Measurements from ENCODE around the gene CST9L.

The CST9L gene

DNA sequence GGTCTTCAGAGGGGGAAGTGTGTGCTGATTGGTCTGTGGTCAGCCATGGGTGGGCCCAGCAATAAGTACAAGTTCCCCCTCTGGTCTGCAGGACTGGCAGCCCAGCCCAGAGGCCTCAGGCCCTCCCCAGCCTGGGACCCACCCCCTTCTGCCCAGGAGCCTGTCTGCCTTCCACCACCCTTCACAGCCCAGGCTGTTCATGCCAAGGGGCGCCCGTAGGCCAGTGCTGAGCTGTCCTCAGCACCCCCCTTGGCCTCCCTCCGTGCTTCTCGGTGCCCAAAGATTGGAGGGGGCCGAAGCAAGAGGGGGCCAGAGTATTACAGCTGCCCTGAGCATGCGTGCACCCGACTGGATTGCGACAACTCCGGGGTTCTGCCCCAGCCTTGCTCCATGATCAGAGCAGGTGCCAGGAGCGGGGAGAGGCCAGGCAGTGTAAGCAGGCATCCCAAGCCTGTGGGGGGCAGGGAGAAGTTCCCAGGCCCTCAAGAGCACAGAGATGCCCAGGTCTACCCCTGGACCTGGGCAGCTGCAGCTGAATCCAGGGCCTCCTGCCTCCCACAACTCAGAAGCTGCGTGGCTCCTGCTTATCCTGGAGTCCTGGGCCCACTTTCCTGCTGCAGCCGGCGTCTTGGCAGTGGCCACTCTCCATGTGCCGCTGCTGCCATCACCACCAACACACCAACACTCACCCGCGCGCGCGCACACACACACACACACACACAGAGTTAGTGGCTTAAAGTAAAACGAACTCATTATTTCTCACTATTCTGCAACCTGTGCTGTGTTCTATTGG lies 33.3 kb downstream of the CST9L start:
- DNase-seq (ENCODE audit: low spot score) = no peak
- WGBS, 2 donors (ENCODE audit: extremely low coverage in 2 of 2, insufficient read length in 2 of 2, insufficient replicate concordance in 1 of 2) = no CpG with 5 or more reads among the region's 20 CpGs

DNA sequence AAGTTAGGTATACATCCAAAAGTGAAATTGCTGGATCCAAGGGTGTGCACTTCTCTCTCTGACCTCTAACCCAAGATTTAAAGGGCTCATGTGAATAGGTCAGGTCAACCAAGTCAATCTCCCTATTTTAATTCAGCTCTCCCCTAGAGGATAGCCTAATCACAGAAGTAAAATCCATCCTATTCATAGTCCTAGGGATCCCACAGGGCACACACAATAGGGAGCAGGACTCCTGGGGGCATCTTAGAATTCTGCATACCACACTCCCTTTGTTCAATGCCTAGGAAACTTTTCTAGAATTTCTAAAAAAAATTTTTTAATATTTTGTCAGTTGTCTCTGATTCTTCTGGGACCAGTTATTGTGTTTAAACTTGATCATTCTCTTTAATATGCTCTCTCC lies 35.1 kb downstream of the CST9L start:
- Histone ChIP-seq H3K18ac (ENCODE audit: low read length) (no peak overlapping the region), H3K79me1 (ENCODE audit: low read depth, low read length) (no peaks in the 10 kb centered on the region), H3K4me3 (ENCODE audit: low read length in 2 of 2) (no peak overlapping the region), H3K4me1 (ENCODE audit: control insufficient read depth in 2 of 2, insufficient read depth in 1 of 2, low read depth in 1 of 2, low read length in 2 of 2) (peaks cover 0 to 15% of the 10 kb centered on the region in 2 donors), H3K36me3 (replicated peaks in 1 of 2; ENCODE audit: control insufficient read depth in 2 of 2, insufficient read depth in 2 of 2, low read length in 2 of 2) (no peaks in the 10 kb centered on the region), H2BK15ac (ENCODE audit: low read length) (no peak overlapping the region), H3K9me3 (replicated peaks in 1 of 2; ENCODE audit: control insufficient read depth in 2 of 2, insufficient read depth in 1 of 2, low read depth in 1 of 2, low read length in 2 of 2) (peaks cover 4 to 5% of the 10 kb centered on the region in 2 donors), H2AFZ (ENCODE audit: low read length) (no peak overlapping the region), H3K23ac (ENCODE audit: low read depth, low read length, poor library complexity) (no peak overlapping the region), H3K9ac (ENCODE audit: low read depth, low read length, poor library complexity) (no peak overlapping the region), H3K4ac (ENCODE audit: low read length) (no peak overlapping the region), H2BK120ac (ENCODE audit: low read depth, low read length) (no peak overlapping the region), H3K27ac (replicated peaks; ENCODE audit: low read length) (peak overlapping the region; percentile 43), H3K4me2 (ENCODE audit: insufficient read depth, low read length, poor library complexity, severe bottlenecking) (no peak overlapping the region), H3K14ac (ENCODE audit: low read length) (no peak overlapping the region), H2BK5ac (ENCODE audit: low read length) (no peak overlapping the region), H2AK5ac (ENCODE audit: low read depth, low read length) (no peak overlapping the region), H4K8ac (ENCODE audit: low read depth, low read length) (no peak overlapping the region), H2BK12ac (ENCODE audit: low read length) (no peak overlapping the region), H3K27me3 (ENCODE audit: control insufficient read depth in 3 of 3, insufficient read depth in 3 of 3, low read depth in 1 of 3, low read length in 3 of 3) (peaks cover 0 to 48% (median 0%) of the 10 kb centered on the region in 3 experiments), H4K91ac (ENCODE audit: low read depth, low read length, poor library complexity) (no peak overlapping the region)
- DNase-seq (ENCODE audit: low spot score) = peak; percentile 54

More for the DNA sequence above, 33.3 kb downstream of the CST9L start:
- no peak overlapping the region for H3K4me2 ChIP-seq (ENCODE audit: insufficient read depth, low read length, poor library complexity, severe bottlenecking)
- H3K4ac ChIP-seq (ENCODE audit: low read length) = no peak overlapping the region
- no peak overlapping the region for H3K23ac ChIP-seq (ENCODE audit: low read depth, low read length, poor library complexity)
- no peaks in the 10 kb centered on the region for H3K79me1 ChIP-seq (ENCODE audit: low read depth, low read length)
- H3K4me1 ChIP-seq (ENCODE audit: control insufficient read depth in 2 of 2, insufficient read depth in 1 of 2, low read depth in 1 of 2, low read length in 2 of 2) = peaks cover 0 to 15% of the 10 kb centered on the region in 2 donors
- peak overlapping the region; percentile 19 for H2BK120ac ChIP-seq (ENCODE audit: low read depth, low read length)
- no peak overlapping the region for H4K8ac ChIP-seq (ENCODE audit: low read depth, low read length)
- peak overlapping the region; percentile 71 for H2BK15ac ChIP-seq (ENCODE audit: low read length)
- H2BK12ac ChIP-seq (ENCODE audit: low read length) = peak overlapping the region; percentile 66
- peak overlapping the region; percentile 13 for H3K9ac ChIP-seq (ENCODE audit: low read depth, low read length, poor library complexity)
- H3K36me3 ChIP-seq (replicated peaks in 1 of 2; ENCODE audit: control insufficient read depth in 2 of 2, insufficient read depth in 2 of 2, low read length in 2 of 2) = no peaks in the 10 kb centered on the region
- no peak overlapping the region for H4K91ac ChIP-seq (ENCODE audit: low read depth, low read length, poor library complexity)
- no peak overlapping the region for H3K4me3 ChIP-seq (ENCODE audit: low read length in 2 of 2)
- H3K14ac ChIP-seq (ENCODE audit: low read length) = no peak overlapping the region
- H2AK5ac ChIP-seq (ENCODE audit: low read depth, low read length) = peak overlapping the region; percentile 86
- H3K27ac ChIP-seq (replicated peaks; ENCODE audit: low read length) = no peak overlapping the region
- H2AFZ ChIP-seq (ENCODE audit: low read length) = no peak overlapping the region
- peak overlapping the region; percentile 50 for H2BK5ac ChIP-seq (ENCODE audit: low read length)
- H3K27me3 ChIP-seq (ENCODE audit: control insufficient read depth in 3 of 3, insufficient read depth in 3 of 3, low read depth in 1 of 3, low read length in 3 of 3) = peaks cover 0 to 42% (median 0%) of the 10 kb centered on the region in 3 experiments
- peaks cover 0 to 2% of the 10 kb centered on the region in 2 donors for H3K9me3 ChIP-seq (replicated peaks in 1 of 2; ENCODE audit: control insufficient read depth in 2 of 2, insufficient read depth in 1 of 2, low read depth in 1 of 2, low read length in 2 of 2)
- peak overlapping the region; percentile 78 for H3K18ac ChIP-seq (ENCODE audit: low read length)

DNA sequence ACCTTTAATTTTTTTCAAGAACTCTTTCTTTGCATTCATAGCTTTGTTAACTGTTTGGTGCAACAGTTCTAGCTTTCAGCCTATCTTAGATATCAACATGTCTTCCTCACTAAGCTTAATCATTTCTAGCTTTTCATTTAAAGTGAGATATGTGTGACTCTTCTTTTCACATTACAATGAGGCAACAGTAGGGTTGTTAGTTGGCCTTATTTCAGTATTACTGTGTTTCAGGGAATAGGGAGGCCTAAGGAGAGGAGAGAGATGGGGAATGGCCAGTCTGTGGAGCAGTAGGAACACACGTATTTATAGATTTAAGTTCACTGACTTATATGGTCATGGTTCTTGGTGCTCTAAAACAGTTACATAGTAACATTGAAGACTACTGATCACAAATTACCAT lies 35.8 kb downstream of the CST9L start:
- peaks cover 4 to 5% of the 10 kb centered on the region in 2 donors for H3K9me3 ChIP-seq (replicated peaks in 1 of 2; ENCODE audit: control insufficient read depth in 2 of 2, insufficient read depth in 1 of 2, low read depth in 1 of 2, low read length in 2 of 2)
- no peak overlapping the region for H3K9ac ChIP-seq (ENCODE audit: low read depth, low read length, poor library complexity)
- H2BK12ac ChIP-seq (ENCODE audit: low read length) = no peak overlapping the region
- WGBS, 2 donors (ENCODE audit: extremely low coverage in 2 of 2, insufficient read length in 2 of 2, insufficient replicate concordance in 1 of 2) = no CpG with 5 or more reads among the region's 1 CpG
- H2BK15ac ChIP-seq (ENCODE audit: low read length) = no peak overlapping the region
- no peak overlapping the region for H3K4me2 ChIP-seq (ENCODE audit: insufficient read depth, low read length, poor library complexity, severe bottlenecking)
- H2AFZ ChIP-seq (ENCODE audit: low read length) = no peak overlapping the region
- H3K4me1 ChIP-seq (ENCODE audit: control insufficient read depth in 2 of 2, insufficient read depth in 1 of 2, low read depth in 1 of 2, low read length in 2 of 2) = peaks cover 0 to 15% of the 10 kb centered on the region in 2 donors
- peaks cover 0 to 53% (median 0%) of the 10 kb centered on the region in 3 experiments for H3K27me3 ChIP-seq (ENCODE audit: control insufficient read depth in 3 of 3, insufficient read depth in 3 of 3, low read depth in 1 of 3, low read length in 3 of 3)
- H2BK120ac ChIP-seq (ENCODE audit: low read depth, low read length) = no peak overlapping the region
- no peak overlapping the region for H3K18ac ChIP-seq (ENCODE audit: low read length)
- no peaks in the 10 kb centered on the region for H3K79me1 ChIP-seq (ENCODE audit: low read depth, low read length)
- no peak overlapping the region for H3K4ac ChIP-seq (ENCODE audit: low read length)
- H2AK5ac ChIP-seq (ENCODE audit: low read depth, low read length) = no peak overlapping the region
- H3K14ac ChIP-seq (ENCODE audit: low read length) = no peak overlapping the region
- no peak overlapping the region for H3K23ac ChIP-seq (ENCODE audit: low read depth, low read length, poor library complexity)
- H2BK5ac ChIP-seq (ENCODE audit: low read length) = no peak overlapping the region
- H3K27ac ChIP-seq (replicated peaks; ENCODE audit: low read length) = no peak overlapping the region
- no peak overlapping the region for H4K91ac ChIP-seq (ENCODE audit: low read depth, low read length, poor library complexity)
- no peak for DNase-seq (ENCODE audit: low spot score)
- H4K8ac ChIP-seq (ENCODE audit: low read depth, low read length) = no peak overlapping the region
- no peak overlapping the region for H3K4me3 ChIP-seq (ENCODE audit: low read length in 2 of 2)
- no peaks in the 10 kb centered on the region for H3K36me3 ChIP-seq (replicated peaks in 1 of 2; ENCODE audit: control insufficient read depth in 2 of 2, insufficient read depth in 2 of 2, low read length in 2 of 2)

DNA sequence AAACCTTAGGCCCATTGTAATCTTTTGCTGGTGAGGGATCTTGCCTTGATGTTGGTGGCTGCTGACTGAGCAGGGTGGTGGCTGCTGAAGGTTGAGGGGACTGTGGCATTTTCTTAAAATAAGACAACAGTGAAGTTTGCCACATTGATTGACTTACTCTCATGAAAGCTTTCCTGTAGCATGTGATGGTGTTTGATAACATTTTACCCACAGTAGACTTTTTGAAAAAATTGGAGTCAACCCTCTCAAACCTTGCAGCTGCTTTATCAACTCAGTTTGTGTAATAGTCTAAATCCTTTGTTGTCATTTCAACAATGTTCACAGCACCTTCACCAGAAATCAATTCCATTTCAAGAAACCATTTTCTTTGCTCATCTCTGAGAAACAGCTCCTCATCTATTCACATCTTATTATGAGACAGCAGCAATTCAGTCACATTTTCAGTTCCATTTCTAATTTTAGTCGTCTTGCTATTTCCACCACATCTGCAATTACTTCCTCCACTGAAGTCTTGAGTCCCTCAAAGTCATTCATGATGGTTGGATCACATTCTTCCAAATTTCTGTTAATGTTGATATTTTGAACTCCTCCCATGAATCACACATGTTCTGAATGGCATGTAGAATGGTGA lies 37.2 kb downstream of the CST9L start:
- no peak overlapping the region for H2BK15ac ChIP-seq (ENCODE audit: low read length)
- H4K8ac ChIP-seq (ENCODE audit: low read depth, low read length) = no peak overlapping the region
- H3K18ac ChIP-seq (ENCODE audit: low read length) = no peak overlapping the region
- H3K9me3 ChIP-seq (replicated peaks in 1 of 2; ENCODE audit: control insufficient read depth in 2 of 2, insufficient read depth in 1 of 2, low read depth in 1 of 2, low read length in 2 of 2) = peaks cover 4 to 5% of the 10 kb centered on the region in 2 donors
- no peak overlapping the region for H2BK5ac ChIP-seq (ENCODE audit: low read length)
- H3K27ac ChIP-seq (replicated peaks; ENCODE audit: low read length) = no peak overlapping the region
- WGBS, 2 donors (ENCODE audit: extremely low coverage in 2 of 2, insufficient read length in 2 of 2, insufficient replicate concordance in 1 of 2) = no CpG with 5 or more reads among the region's 1 CpG
- no peak for DNase-seq (ENCODE audit: low spot score)
- peaks cover 0 to 50% (median 0%) of the 10 kb centered on the region in 3 experiments for H3K27me3 ChIP-seq (ENCODE audit: control insufficient read depth in 3 of 3, insufficient read depth in 3 of 3, low read depth in 1 of 3, low read length in 3 of 3)
- no peak overlapping the region for H3K23ac ChIP-seq (ENCODE audit: low read depth, low read length, poor library complexity)
- H3K4me3 ChIP-seq (ENCODE audit: low read length in 2 of 2) = no peak overlapping the region
- H2AK5ac ChIP-seq (ENCODE audit: low read depth, low read length) = no peak overlapping the region
- no peak overlapping the region for H3K14ac ChIP-seq (ENCODE audit: low read length)
- H4K91ac ChIP-seq (ENCODE audit: low read depth, low read length, poor library complexity) = no peak overlapping the region
- H3K36me3 ChIP-seq (replicated peaks in 1 of 2; ENCODE audit: control insufficient read depth in 2 of 2, insufficient read depth in 2 of 2, low read length in 2 of 2) = no peaks in the 10 kb centered on the region
- H3K4ac ChIP-seq (ENCODE audit: low read length) = no peak overlapping the region
- no peaks in the 10 kb centered on the region for H3K79me1 ChIP-seq (ENCODE audit: low read depth, low read length)
- no peak overlapping the region for H2AFZ ChIP-seq (ENCODE audit: low read length)
- H3K9ac ChIP-seq (ENCODE audit: low read depth, low read length, poor library complexity) = no peak overlapping the region
- no peak overlapping the region for H2BK12ac ChIP-seq (ENCODE audit: low read length)
- peaks cover 0 to 15% of the 10 kb centered on the region in 2 donors for H3K4me1 ChIP-seq (ENCODE audit: control insufficient read depth in 2 of 2, insufficient read depth in 1 of 2, low read depth in 1 of 2, low read length in 2 of 2)
- H2BK120ac ChIP-seq (ENCODE audit: low read depth, low read length) = no peak overlapping the region
- H3K4me2 ChIP-seq (ENCODE audit: insufficient read depth, low read length, poor library complexity, severe bottlenecking) = no peak overlapping the region
